GM10266 (cell line): ENCODE data around the gene TXNDC9.
"Not testable (repeated sequence)": the region's sequence is repeated elsewhere in the genome, so short reads cannot be mapped to it uniquely, and the experiment has no call there.

ENCODE experiments used
- DNase-seq: peaks from one replicate; pipeline ENCODE4 v3.0.0; 2012; ENCODE audit errors: extremely low spot score
- CTCF ChIP-seq: IDR thresholded peaks from 2 replicates; pipeline ENCODE4 v1.5.1; 2012; ENCODE audit warnings: mild to moderate bottlenecking, low read depth; ENCODE audit not compliant: control insufficient read depth, insufficient read depth; ENCODE audit errors: missing control alignments

The TXNDC9 gene

GRCh38 chr2:99373144-99373543, 37.0 kb upstream of the TXNDC9 start:
- no peak for DNase-seq
- no peak for TF ChIP-seq CTCF

GRCh38 chr2:99368854-99369253, 32.7 kb upstream of the TXNDC9 start:
- DNase-seq: not testable (repeated sequence)

GRCh38 chr2:99365661-99366060, 29.5 kb upstream of the TXNDC9 start:
- no peak for TF ChIP-seq CTCF

GRCh38 chr2:99356853-99357252, 20.7 kb upstream of the TXNDC9 start:
- DNase-seq: no peak
- no peak for TF ChIP-seq CTCF

More at GRCh38 chr2:99365661-99366060, 29.5 kb upstream of the TXNDC9 start:
- no peak for DNase-seq

GRCh38 chr2:99354825-99355224, 18.7 kb upstream of the TXNDC9 start:
- DNase-seq: not testable (repeated sequence)

GRCh38 chr2:99354070-99354469, 17.9 kb upstream of the TXNDC9 start:
- no peak for DNase-seq
- no peak for TF ChIP-seq CTCF

GRCh38 chr2:99350194-99350593, 14.1 kb upstream of the TXNDC9 start:
- no peak for DNase-seq
- no peak for TF ChIP-seq CTCF

GRCh38 chr2:99348173-99348572, 12.0 kb upstream of the TXNDC9 start:
- no peak for TF ChIP-seq CTCF

More at GRCh38 chr2:99348173-99348572, 12.0 kb upstream of the TXNDC9 start:
- DNase-seq: peak; percentile 13
